K562 (cell line): ENCODE results near the gene COL11A2. TPM values are rescaled to one million over a fixed set of nuclear protein-coding genes. Genes with fewer than 3 reads are reported as not detected.
A peak's percentile ranks its signal among the peaks of the same experiment; 100 is the strongest.

Experiments
- ARNT ChIP-seq, 2 experiments: fragments of 450-650 bp; IDR thresholded peaks; 2 replicates each; pipeline ENCODE4 v1.6.1; 2016; ENCODE audit warnings: mild to moderate bottlenecking in 1 of 2
- CEBPG ChIP-seq, 3 experiments: fragments of 200-800 bp in 1 of 3; sonication (Bioruptor generic) in 1 of 3; sonication (generic) in 1 of 3; formaldehyde crosslinking in 1 of 3; IDR thresholded peaks in 2 of 3; conservative IDR thresholded peaks in 1 of 3; 2 replicates each; pipeline versions ENCODE4 v1.6.1 to v1.8.0; 2016 to 2022; ENCODE audit warnings: missing compliant biosample characterization in 2 of 3, missing genetic modification characterization in 2 of 3, mild to moderate bottlenecking in 1 of 3, missing genetic modification reagents in 1 of 3
- CREB3 ChIP-seq: fragments of 450-650 bp; conservative IDR thresholded peaks from 2 replicates; pipeline ENCODE4 v1.6.1; 2016; ENCODE audit warnings: missing genetic modification characterization, low read depth, mild to moderate bottlenecking, missing compliant biosample characterization, moderate library complexity
- DMBX1 ChIP-seq: fragments of 250-450 bp; sonication (Bioruptor Pico); IDR thresholded peaks from 2 replicates; pipeline ENCODE4 v1.8.0; 2022; ENCODE audit warnings: inconsistent platforms, mild to moderate bottlenecking, moderate library complexity, borderline replicate concordance
- FOXK2 ChIP-seq, 2 experiments: fragments of 450-650 bp; IDR thresholded peaks in 1 of 2; conservative IDR thresholded peaks in 1 of 2; 2 replicates each; pipeline ENCODE4 v1.6.1; 2016; ENCODE audit warnings: low read depth in 2 of 2, mild to moderate bottlenecking in 1 of 2
- HBP1 ChIP-seq: fragments of 450-650 bp; formaldehyde crosslinking; IDR thresholded peaks from 2 replicates; pipeline ENCODE4 v1.4.0; 2022; ENCODE audit warnings: missing genetic modification characterization
- KDM1A ChIP-seq, 2 experiments: fragments of 450-650 bp; IDR thresholded peaks; 2 replicates each; pipeline ENCODE4 v1.6.1; 2016; ENCODE audit warnings: mild to moderate bottlenecking in 2 of 2
- MAFK ChIP-seq: IDR thresholded peaks from 2 replicates; pipeline ENCODE4 v1.6.1; 2011; ENCODE audit warnings: low read length, improper control_type of control experiment
- PTTG1 ChIP-seq: fragments of 450-650 bp; IDR thresholded peaks from 2 replicates; pipeline ENCODE4 v1.6.1; 2016; ENCODE audit warnings: low read depth, mild to moderate bottlenecking, missing genetic modification characterization, missing compliant biosample characterization
- SRSF3 ChIP-seq: fragments of 200-400 bp; formaldehyde crosslinking; IDR thresholded peaks from 2 replicates; pipeline ENCODE4 v1.6.1; 2016; ENCODE audit warnings: mild to moderate bottlenecking, low read length, moderate library complexity; ENCODE audit not compliant: insufficient read depth
- TOE1 ChIP-seq, 2 experiments: fragments of 450-650 bp in 1 of 2; sonication (generic) in 1 of 2; formaldehyde crosslinking in 1 of 2; IDR thresholded peaks; 2 replicates each; pipeline versions ENCODE4 v1.7.1 to v1.8.0; 2016 to 2022; ENCODE audit warnings: borderline replicate concordance in 2 of 2, mild to moderate bottlenecking in 2 of 2, antibody characterized with exemption in 1 of 2, inconsistent platforms in 1 of 2, low read depth in 1 of 2, missing genetic modification reagents in 1 of 2, moderate library complexity in 1 of 2
- polyA plus RNA-seq, 8 experiments: library from polyadenylated mRNA; depleted of rRNA in 4 of 8; stranded (reverse) in 5 of 8; unstranded in 3 of 8; fragments of >200 nt; fragmentation: Nextera tagmentation in 2 of 8; fragmentation: Illumina TruSeq in 1 of 8; extraction: Ambion mirVana in 2 of 8; extraction: Trizol in 1 of 8; gene quantifications; 2 replicates each; pipeline versions ENCODE4 v1.2.1 to v1.2.3, GENCODE V29; 2011 to 2014; ENCODE audit warnings: inconsistent platforms in 1 of 8, missing spikeins in 1 of 8
- total RNA-seq, 7 experiments: library from RNA; depleted of rRNA in 6 of 7; stranded (reverse); fragments of >200 nt in 6 of 7; fragmentation: Illumina TruSeq in 2 of 7; extraction: Trizol in 2 of 7; gene quantifications; 2 replicates each; pipeline versions ENCODE4 v1.2.1 to v1.2.3, GENCODE V29; 2011 to 2021; ENCODE audit warnings: low replicate concordance in 1 of 7
- TF ChIP-seq, protein P1 (sequence below), 2 experiments: fragments of 450-650 bp; formaldehyde crosslinking in 1 of 2; IDR thresholded peaks; 2 replicates each; pipeline versions ENCODE4 v1.4.0 to v1.6.1; 2014 to 2020; ENCODE audit warnings: mild to moderate bottlenecking in 2 of 2, borderline replicate concordance in 1 of 2, low read depth in 1 of 2
- TF ChIP-seq, protein P2 (sequence below): fragments of 250-450 bp; sonication (Bioruptor Pico); IDR thresholded peaks from 2 replicates; pipeline ENCODE4 v1.8.0; 2022; ENCODE audit warnings: inconsistent platforms

The COL11A2 gene
- total and polyA plus RNA-seq, 9 of the 15 experiments (the other 6 are each of a cell fraction or from before 2014, with no cell fraction given) = 0.04 to 0.35 (median 0.09) TPM; not detected in 1

DNA sequence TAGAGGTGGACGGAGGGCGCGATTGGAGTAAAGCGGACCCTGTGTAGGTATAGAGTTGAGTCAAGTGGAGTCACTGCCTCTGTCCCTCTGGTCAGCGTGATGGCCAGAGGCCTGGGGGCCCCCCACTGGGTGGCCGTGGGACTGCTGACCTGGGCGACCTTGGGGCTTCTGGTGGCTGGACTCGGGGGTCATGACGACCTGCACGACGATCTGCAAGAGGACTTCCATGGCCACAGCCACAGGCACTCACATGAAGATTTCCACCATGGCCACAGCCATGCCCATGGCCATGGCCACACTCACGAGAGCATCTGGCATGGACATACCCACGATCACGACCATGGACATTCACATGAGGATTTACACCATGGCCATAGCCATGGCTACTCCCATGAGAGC is 8.9 kb upstream of the COL11A2 start (continued):
- TF ChIP-seq, protein P1, sequence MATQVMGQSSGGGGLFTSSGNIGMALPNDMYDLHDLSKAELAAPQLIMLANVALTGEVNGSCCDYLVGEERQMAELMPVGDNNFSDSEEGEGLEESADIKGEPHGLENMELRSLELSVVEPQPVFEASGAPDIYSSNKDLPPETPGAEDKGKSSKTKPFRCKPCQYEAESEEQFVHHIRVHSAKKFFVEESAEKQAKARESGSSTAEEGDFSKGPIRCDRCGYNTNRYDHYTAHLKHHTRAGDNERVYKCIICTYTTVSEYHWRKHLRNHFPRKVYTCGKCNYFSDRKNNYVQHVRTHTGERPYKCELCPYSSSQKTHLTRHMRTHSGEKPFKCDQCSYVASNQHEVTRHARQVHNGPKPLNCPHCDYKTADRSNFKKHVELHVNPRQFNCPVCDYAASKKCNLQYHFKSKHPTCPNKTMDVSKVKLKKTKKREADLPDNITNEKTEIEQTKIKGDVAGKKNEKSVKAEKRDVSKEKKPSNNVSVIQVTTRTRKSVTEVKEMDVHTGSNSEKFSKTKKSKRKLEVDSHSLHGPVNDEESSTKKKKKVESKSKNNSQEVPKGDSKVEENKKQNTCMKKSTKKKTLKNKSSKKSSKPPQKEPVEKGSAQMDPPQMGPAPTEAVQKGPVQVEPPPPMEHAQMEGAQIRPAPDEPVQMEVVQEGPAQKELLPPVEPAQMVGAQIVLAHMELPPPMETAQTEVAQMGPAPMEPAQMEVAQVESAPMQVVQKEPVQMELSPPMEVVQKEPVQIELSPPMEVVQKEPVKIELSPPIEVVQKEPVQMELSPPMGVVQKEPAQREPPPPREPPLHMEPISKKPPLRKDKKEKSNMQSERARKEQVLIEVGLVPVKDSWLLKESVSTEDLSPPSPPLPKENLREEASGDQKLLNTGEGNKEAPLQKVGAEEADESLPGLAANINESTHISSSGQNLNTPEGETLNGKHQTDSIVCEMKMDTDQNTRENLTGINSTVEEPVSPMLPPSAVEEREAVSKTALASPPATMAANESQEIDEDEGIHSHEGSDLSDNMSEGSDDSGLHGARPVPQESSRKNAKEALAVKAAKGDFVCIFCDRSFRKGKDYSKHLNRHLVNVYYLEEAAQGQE (IDR thresholded peaks at IDR 0.05; ENCODE audit: borderline replicate concordance) = peak; percentile 21; the same call in 1 of the 2 replicates
- TF ChIP-seq, protein P1 (CRISPR knock-in tag; IDR thresholded peaks at IDR 0.05; ENCODE audit: low read depth) = no peak
- TF ChIP-seq, protein P2, sequence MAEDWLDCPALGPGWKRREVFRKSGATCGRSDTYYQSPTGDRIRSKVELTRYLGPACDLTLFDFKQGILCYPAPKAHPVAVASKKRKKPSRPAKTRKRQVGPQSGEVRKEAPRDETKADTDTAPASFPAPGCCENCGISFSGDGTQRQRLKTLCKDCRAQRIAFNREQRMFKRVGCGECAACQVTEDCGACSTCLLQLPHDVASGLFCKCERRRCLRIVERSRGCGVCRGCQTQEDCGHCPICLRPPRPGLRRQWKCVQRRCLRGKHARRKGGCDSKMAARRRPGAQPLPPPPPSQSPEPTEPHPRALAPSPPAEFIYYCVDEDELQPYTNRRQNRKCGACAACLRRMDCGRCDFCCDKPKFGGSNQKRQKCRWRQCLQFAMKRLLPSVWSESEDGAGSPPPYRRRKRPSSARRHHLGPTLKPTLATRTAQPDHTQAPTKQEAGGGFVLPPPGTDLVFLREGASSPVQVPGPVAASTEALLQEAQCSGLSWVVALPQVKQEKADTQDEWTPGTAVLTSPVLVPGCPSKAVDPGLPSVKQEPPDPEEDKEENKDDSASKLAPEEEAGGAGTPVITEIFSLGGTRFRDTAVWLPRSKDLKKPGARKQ (CRISPR knock-in tag) = no peak
- peak; percentile 2; the same call in 1 of the 2 replicates for TF ChIP-seq MAFK
- peak; percentile 0 to 41; a peak in 1 of 4 replicates for TF ChIP-seq ARNT (IDR thresholded peaks at IDR 0.05)
- TF ChIP-seq CEBPG (CRISPR knock-in tag; IDR thresholded peaks at IDR 0.05) = no peak
- TF ChIP-seq CEBPG (tag; conservative IDR thresholded peaks at IDR 0.05 in 1 of 2, IDR thresholded peaks at IDR 0.05 in 1 of 2) = no peak
- TF ChIP-seq FOXK2 (conservative IDR thresholded peaks at IDR 0.05 in 1 of 2, IDR thresholded peaks at IDR 0.05 in 1 of 2; ENCODE audit: low read depth in 2 of 2) = 0 out of 4 replicates have a peak, but pooled peaks of 1 of the 2 experiments have one; percentile 19
- TF ChIP-seq DMBX1 (CRISPR knock-in tag) = no peak
- TF ChIP-seq SRSF3 = peak; percentile 15; the same call in 1 of the 2 replicates
- 0 out of 2 replicates have a peak, but pooled peaks have one; percentile 8 for TF ChIP-seq TOE1 (IDR thresholded peaks at IDR 0.05; ENCODE audit: borderline replicate concordance)
- 0 out of 2 replicates have a peak, but pooled peaks have one; percentile 23 for TF ChIP-seq TOE1 (CRISPR knock-in tag; IDR thresholded peaks at IDR 0.05; ENCODE audit: borderline replicate concordance, low read depth)
- no peak for TF ChIP-seq HBP1
- TF ChIP-seq CREB3 (tag) = 0 out of 2 replicates have a peak, but pooled peaks have one; percentile 18
- no peak for TF ChIP-seq KDM1A (IDR thresholded peaks at IDR 0.05)
- no peak for TF ChIP-seq PTTG1
